Stimulated activated CD4-positive, alpha-beta T cell treated with anti-CD3 and anti-CD28 coated beads, Interleukin-4, amount 100 ng/mL, for 48 hours (primary cell): ENCODE measurements around the gene CEP131.
A peak's percentile ranks its signal among the peaks of the same experiment; 100 is the strongest.
"Not testable (repeated sequence)": the region's sequence is repeated elsewhere in the genome, so short reads cannot be mapped to it uniquely, and the experiment has no call there.

ENCODE experiments used
- DNase-seq, 2 donors: peaks; one replicate each; pipeline ENCODE4 v3.0.0-alpha.2; 2020; ENCODE audit warnings: low read depth in 2 of 2

Gene CEP131

DNA sequence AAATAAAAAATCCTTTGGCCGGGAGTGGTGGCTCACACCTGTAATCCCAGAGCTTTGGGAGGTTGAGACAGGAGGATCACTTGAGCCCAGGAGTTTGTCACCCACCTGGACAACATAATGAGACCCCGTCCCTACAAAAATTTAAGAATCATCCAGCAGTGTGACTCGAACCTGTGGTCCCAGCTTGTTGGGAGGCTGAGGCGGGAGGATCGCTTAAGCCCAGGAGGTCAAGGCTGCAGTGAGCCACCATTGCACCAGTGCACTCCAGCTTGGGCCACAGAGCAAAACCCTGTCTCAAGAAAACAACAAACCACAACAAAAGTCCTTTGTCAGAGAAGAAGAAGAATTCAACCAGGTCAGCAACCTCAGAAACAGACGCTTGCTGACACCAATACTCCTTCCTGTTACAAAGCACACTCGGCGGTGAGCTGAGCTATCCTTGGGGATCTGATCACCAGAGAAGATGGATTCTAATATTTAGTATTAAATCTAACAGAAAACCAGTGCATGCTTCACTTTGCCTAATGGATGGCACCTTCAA, 70.4 kb downstream of the CEP131 start:
- DNase-seq, result no peak

DNA sequence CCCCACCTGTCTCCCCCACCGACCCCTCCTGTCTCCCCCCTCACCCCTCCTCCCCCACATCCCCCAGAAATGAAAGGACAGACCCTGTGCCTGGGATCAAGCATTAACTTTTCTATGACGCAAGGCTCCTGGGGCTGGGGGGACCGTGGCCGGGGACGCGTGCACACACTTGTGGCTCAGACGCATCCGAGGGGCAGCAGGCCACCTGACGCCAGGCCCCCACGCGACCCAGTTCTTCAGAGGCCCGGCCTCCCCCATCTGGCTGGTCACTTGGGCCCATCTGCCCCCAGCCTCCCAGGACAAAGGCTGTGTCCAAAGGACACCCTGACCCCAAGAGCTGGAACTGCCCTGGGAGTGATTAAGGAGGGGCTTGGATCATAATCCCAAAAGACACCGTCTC, 71.5 kb downstream of the CEP131 start:
- DNase-seq, result no peak

DNA sequence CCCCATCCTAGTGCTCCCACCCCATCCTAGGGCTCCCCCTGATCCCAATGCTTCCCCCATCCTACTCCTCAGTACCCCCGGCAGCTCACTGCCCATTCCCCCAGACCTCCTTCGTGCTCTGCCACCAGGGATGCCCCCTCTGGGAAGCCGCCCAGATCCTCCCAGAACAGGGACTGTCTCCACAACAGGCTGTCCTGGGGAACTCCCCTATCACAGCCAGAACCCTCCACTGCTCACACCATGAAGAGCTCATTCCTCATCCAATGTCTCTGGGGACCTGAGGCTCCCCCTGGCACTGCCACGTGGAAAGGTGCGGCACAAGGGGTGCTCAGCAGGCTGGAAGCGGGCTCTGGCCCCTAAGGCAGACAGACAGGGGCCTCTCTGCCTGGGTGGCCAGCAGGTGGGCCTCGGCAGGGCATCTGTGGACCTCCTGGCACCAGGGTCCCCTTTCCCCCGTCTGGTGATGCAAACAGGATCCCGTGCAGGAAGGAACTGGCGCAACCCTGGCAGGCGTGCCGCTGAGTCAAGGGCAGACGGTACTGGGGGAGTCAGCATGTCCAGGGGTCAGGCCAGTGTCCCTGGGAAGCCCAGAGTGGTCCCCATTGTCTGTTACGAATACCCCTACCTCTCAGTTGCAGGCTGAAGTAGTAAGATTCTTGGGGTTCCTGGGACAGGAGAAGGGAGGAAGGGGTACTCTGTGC, 72.2 kb downstream of the CEP131 start:
- no peak for DNase-seq

DNA sequence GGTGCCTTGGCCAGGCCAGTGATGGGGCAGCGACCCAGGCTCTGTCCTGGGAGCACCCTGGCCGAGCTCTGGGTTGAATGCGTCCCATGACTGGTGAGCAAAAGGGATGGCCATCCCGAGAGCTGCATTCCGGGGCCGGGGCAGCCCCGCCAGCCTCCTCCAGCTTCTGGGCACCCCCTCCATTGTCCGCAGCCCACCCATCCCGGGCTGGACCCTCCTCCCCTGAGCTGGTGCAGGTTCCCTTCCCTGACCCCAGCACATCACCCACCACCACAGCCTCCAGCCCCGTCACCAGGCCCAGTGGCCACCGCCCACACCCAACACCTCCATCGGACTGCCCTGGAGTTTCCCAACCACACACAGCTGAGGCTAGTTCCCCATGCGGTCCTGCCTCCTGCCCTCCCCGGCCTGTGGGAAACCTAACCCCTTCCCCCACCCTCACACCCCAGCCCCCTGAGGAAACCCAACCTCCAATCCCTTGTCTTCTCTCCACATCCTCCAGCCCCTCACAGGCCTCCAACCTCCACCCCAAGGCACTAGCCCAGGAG, 73.7 kb downstream of the CEP131 start:
- DNase-seq, result no peak

DNA sequence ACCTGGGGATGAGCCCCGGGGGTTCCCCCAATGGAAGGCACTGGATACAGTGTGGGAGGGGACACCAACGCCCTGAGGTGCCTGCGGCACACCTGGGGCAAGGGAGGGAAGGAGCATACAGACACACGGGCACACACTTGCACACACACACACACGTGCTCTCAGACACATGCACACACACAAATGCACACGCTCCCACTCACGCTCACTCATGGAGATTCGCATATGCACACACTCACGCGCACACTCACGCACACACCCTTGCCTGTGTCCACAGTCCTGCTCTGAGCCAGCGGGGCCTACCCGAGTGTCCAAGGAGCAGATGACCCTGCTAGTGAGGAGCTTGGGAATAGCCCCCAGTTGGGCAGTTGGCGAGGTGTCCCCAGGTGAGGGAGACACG, 74.2 kb downstream of the CEP131 start:
- DNase-seq, result no peak

DNA sequence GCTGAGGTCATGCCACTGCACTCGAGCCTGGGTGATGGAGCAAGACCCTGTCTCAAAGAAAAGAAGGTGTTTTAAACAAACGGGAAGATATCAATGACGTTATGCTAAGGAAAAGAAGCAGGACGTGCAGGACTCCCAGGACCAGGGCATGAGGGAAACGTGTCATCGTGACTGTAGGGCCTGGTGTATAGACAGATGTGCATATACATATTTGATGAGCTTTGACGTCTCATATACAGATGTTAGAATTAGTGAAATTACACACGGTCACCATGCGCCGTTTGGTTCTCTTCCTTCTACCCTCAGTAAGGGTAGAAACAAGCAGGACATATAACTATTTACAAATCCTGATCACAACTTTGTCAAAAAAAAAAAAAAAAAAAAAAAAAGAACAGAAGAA, 75.1 kb downstream of the CEP131 start:
- no peak for DNase-seq

DNA sequence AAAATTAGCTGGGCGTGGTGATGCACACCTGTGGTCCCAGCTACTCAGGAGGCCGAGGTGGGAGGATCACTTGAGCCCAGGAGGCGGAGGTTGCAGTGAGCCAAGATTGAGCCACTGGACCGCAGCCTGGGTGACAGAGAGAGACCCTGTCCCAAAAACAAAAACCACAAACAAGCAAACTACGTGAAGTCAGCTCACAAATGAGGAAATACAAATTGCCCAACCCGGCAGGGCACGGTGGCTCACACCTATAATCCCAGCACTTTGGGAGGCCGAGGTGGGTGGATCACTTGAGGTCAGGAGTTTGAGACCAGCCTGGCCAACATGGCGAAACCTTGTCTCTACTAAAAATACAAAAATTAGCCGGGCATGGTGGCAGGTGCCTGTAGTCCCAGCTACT, 76.6 kb downstream of the CEP131 start:
- not testable (repeated sequence) for DNase-seq

DNA sequence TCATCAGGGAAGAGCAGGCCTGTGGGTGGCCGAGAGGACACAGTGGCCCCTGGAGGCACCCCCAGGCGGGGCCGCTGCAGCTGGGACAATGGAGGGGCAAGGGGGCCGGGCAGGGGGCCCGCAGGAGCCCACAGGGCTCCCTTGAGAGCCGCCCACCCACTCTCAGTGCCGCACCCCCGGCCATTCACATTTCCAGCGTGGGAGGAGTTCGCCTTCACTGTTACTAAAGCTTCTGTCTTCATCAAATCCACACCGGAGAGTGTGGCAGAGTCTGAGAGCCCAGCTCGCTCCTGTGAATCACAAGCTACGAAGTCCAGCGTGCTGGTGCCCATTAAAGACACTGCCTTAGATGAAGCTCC, 78.4 kb downstream of the CEP131 start:
- DNase-seq, result no peak

DNA sequence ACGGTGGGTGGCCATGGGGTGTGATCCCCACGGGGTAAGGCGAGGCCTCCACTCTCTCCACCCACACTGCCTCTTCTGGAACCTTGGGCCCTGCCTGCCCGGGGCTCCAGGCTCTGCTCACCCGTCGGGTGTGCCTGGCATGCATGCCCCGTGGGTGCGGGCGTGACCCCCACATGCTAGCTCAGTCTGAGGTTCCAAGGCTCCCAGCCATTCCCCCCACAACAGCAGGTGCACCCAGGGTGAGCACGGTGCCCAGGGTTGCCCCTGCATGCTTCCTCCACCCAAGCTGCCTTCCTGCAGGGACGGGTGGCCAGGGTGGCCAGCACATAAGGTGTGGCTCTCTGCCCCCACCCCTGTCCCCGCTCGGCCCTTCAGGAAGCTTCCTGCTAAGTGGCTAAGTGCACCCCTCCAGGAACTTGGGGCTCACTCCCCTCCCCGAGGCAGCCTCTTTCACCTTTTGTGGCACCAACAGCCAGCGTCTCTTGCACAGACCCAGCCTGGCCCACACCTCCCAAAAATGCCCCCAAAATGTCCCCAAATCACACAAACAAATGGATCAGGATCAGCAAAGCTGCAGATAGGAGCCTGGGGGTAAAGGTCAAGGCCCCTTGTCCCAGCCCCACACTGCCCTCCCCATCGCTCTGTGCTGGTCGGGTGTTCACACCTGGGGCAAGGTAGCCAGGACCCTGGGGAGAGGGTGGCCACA, 78.9 kb downstream of the CEP131 start:
- no peak for DNase-seq

DNA sequence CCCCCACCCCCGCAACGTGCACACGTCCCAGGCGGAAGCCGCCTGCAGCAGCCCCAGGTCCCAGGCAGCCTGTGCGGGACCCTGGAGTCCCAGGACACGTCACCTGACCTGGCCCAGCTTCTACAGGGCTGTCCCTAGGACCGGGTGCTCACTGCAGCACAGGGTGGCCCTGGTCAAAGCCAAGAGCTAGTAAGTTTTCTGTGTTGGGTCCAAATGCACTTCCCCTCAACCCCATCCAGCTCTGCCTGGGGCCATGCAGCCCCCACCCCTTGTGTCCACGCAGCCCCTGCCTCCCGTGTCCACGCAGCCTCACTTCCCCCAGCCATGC, 79.6 kb downstream of the CEP131 start:
- no peak for DNase-seq

DNA sequence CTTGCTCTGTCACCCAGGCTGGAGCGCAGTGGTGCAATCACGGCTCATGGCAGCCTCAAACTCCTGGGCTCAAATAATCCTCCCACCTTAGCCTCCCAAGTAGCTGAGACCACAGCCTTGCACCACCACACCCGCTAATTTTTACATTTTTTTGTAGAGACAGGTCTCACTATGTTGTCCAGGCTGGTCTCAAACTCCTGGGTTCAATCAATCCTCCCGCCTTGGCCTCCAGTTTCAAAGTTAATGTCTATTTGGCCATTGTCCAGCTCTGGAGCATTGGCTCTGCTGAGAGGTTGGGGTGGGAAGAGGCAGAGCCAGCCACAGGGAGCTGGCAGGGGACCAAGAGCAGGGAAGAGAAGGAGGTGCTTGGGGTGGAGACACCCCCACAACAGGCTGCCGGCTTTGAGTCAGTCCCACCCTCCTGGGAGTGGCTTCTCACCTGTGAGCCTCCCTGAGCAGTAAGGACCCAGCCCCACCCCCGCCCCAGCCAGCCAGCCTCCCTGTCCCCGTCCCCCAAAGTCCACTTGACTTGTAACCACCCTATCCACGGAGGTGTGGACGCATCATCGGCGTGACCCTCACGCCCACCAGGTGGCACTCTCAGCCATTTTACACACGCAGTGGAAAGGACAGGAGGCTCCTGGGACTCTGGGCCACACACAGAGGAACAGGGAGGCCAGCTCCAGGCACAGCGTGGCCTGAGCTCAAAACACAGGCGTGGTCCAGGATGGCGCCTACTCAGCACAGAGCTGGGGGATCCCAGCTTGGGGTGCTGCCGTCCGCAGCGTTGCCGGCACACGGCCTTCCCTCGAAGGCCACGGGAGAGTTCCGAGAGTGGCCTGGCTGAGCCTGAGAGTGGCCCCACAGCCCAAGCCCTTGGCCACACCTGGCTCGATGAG, 80.2 kb downstream of the CEP131 start:
- DNase-seq, result peak; percentile 45 to 47

DNA sequence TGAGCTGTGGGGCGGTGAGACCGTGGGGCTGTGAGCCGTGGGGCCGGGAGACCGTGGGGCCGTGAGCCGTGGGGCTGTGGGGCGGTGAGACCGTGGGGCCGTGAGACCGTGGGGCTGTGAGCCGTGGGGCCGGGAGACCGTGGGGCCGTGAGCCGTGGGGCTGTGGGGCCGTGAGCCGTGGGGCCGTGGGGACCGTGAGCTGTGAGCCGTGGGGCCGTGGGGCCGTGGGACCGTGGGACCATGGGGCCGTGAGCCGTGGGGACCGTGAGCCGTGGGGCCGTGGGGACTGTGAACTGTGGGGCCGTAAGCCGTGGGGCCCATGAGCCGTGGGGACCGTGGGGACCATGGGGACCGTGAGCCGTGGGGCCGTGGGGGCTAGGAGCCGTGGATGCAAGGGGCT, 82.1 kb downstream of the CEP131 start:
- no peak for DNase-seq

DNA sequence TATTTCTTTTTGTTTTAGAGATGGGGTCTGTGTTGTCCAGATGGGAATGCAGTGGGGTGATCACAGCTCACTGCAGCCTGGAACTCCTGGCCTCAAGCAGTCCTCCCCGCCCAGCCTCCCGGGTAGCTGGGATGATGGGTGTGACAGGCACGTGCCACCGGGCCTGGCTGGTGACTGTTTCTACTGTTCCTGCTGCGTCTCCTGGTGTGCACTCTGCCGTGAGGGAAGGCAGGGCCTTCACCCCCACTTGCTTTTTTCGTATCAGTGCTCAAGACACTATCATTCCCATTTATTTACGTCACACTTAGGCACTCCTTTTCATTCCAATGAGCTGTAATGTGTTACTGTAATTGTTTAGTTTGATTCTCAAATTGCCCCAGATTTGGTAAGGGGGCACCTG, 82.7 kb downstream of the CEP131 start:
- DNase-seq, result no peak
